Nephron (organoid): ENCODE data around the gene ERN2.

Source experiments
- H3K27ac Mint-ChIP-seq, 3 experiments: 2 replicates each; pipeline ENCODE4 v1.8.0; 2020; ENCODE audit warnings: mixed read lengths in 3 of 3, mild to moderate bottlenecking in 2 of 3, moderate library complexity in 1 of 3
- H3K27me3 Mint-ChIP-seq: 2 replicates; pipeline ENCODE4 v1.8.0; 2021; ENCODE audit warnings: low read depth, mild to moderate bottlenecking, moderate library complexity, mixed read lengths
- H3K36me3 Mint-ChIP-seq: 2 replicates; pipeline ENCODE4 v1.8.0; 2020; ENCODE audit warnings: low read depth, mixed read lengths
- H3K4me1 Mint-ChIP-seq: 2 replicates; pipeline ENCODE4 v1.8.0; 2020; ENCODE audit warnings: mixed read lengths
- H3K4me3 Mint-ChIP-seq, 3 experiments: 2 replicates each; pipeline ENCODE4 v1.8.0; 2020; ENCODE audit warnings: mild to moderate bottlenecking in 3 of 3, mixed read lengths in 3 of 3, moderate library complexity in 2 of 3
- H3K9me3 Mint-ChIP-seq: 2 replicates; pipeline ENCODE4 v1.8.0; 2020; ENCODE audit warnings: mixed read lengths
- CTCF ChIP-seq, 3 experiments: fragments of 200-600 bp; sonication (generic); IDR thresholded peaks; one replicate each; pipeline ENCODE4 v1.5.0; 2021; ENCODE audit warnings: antibody characterized with exemption in 3 of 3; ENCODE audit not compliant: unreplicated experiment in 3 of 3

The ERN2 gene

GRCh38 chr16:23701045-23701444 lies 12.0 kb downstream of the ERN2 start:
- TF ChIP-seq CTCF (IDR thresholded peaks at IDR 0.05; ENCODE audit: unreplicated experiment in 3 of 3) = no peak
- Mint-ChIP-seq H3K36me3 (no peaks in the 10 kb centered on the region), H3K27ac (no peak overlapping the region), H3K27me3 (peaks cover 24% of the 10 kb centered on the region), H3K9me3 (peaks cover 7% of the 10 kb centered on the region), H3K4me3 (no peak overlapping the region), H3K4me1 (no peaks in the 10 kb centered on the region)

- Mint-ChIP-seq H3K36me3 (no peaks in the 10 kb centered on the region), H3K9me3 (peaks cover 7% of the 10 kb centered on the region), H3K27ac (no peak overlapping the region), H3K4me3 (no peak overlapping the region), H3K27me3 (peaks cover 19% of the 10 kb centered on the region), H3K4me1 (no peaks in the 10 kb centered on the region)
- no peak for TF ChIP-seq CTCF (IDR thresholded peaks at IDR 0.05; ENCODE audit: unreplicated experiment in 3 of 3)
Measured at GRCh38 chr16:23700509-23700908, 12.5 kb downstream of the ERN2 start.

GRCh38 chr16:23700093-23700492 lies 12.9 kb downstream of the ERN2 start:
- H3K4me3 Mint-ChIP-seq = no peak overlapping the region
- peaks cover 7% of the 10 kb centered on the region for H3K9me3 Mint-ChIP-seq
- H3K27ac Mint-ChIP-seq = no peak overlapping the region
- no peaks in the 10 kb centered on the region for H3K4me1 Mint-ChIP-seq
- no peaks in the 10 kb centered on the region for H3K36me3 Mint-ChIP-seq
- no peak for TF ChIP-seq CTCF (IDR thresholded peaks at IDR 0.05; ENCODE audit: unreplicated experiment in 3 of 3)
- peaks cover 15% of the 10 kb centered on the region for H3K27me3 Mint-ChIP-seq

- Mint-ChIP-seq H3K36me3 (no peaks in the 10 kb centered on the region), H3K27me3 (peaks cover 8% of the 10 kb centered on the region), H3K4me1 (no peaks in the 10 kb centered on the region), H3K27ac (no peak overlapping the region), H3K9me3 (peaks cover 7% of the 10 kb centered on the region), H3K4me3 (no peak overlapping the region)
- TF ChIP-seq CTCF (IDR thresholded peaks at IDR 0.05; ENCODE audit: unreplicated experiment in 3 of 3) = no peak
Measured at GRCh38 chr16:23699100-23699499, 13.9 kb downstream of the ERN2 start.

- H3K4me3 Mint-ChIP-seq = no peak overlapping the region
- no peaks in the 10 kb centered on the region for H3K36me3 Mint-ChIP-seq
- TF ChIP-seq CTCF (IDR thresholded peaks at IDR 0.05; ENCODE audit: unreplicated experiment in 3 of 3) = no peak
- H3K9me3 Mint-ChIP-seq = no peaks in the 10 kb centered on the region
- no peaks in the 10 kb centered on the region for H3K4me1 Mint-ChIP-seq
- no peak overlapping the region for H3K27ac Mint-ChIP-seq
- H3K27me3 Mint-ChIP-seq = peaks cover 4% of the 10 kb centered on the region
Measured at GRCh38 chr16:23695756-23696155, 17.3 kb downstream of the ERN2 start.

GRCh38 chr16:23694644-23695373 lies 18.2 kb downstream of the ERN2 start:
- H3K27ac Mint-ChIP-seq = no peak overlapping the region
- peaks cover 5% of the 10 kb centered on the region for H3K36me3 Mint-ChIP-seq
- H3K4me3 Mint-ChIP-seq = peak overlapping the region; percentile 71 to 80 (median 75)
- no peaks in the 10 kb centered on the region for H3K9me3 Mint-ChIP-seq
- H3K27me3 Mint-ChIP-seq = no peaks in the 10 kb centered on the region
- H3K4me1 Mint-ChIP-seq = no peaks in the 10 kb centered on the region
- TF ChIP-seq CTCF (IDR thresholded peaks at IDR 0.05; ENCODE audit: unreplicated experiment in 3 of 3) = no peak
